ENCODE measurements around the gene SMTNL1.

The SMTNL1 gene

DNA sequence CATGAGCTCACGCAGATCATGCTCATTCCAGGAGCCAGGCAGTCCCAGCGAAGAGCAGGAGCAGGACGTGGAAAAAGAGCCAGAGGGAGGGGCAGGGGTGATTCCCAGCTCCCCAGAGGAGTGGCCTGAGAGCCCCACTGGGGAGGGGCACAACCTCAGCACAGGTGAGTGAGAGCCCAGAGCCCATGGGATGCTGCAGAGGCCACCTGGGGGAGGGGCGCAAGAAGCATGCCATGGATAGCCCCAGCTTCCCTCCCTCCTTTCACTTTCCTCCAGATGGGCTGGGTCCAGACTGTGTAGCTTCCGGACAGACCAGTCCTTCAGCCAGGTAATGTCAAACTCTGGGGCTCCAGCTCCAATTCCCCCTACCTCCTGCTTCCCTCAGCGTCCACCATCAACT, 6.2 kb downstream of the SMTNL1 start:
- in situ Hi-C loops (cut with HindIII; ENCODE audit: low sequenced_read_pairs), result no loop called here

DNA sequence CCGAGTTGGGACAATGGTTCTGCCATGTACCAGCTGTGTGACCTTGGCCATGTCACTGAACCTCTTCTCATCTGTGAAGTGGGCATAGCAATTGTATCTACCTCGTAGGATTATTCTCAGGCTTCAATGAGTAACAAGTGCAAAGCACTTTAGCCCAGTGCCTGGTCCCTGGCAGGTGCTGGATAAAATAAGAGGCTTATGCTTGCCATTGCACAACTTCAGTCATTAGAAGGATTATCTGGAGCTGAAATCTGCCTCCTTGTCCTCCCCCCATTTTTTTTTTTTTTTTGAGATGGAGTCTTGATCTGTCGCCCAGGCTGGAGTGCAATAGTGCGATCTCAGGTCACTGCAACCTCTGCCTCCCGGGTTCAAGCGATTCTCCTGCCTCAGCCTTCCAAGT, 7.2 kb downstream of the SMTNL1 start:
- in situ Hi-C loops (cut with HindIII; ENCODE audit: low sequenced_read_pairs), result no loop called here

DNA sequence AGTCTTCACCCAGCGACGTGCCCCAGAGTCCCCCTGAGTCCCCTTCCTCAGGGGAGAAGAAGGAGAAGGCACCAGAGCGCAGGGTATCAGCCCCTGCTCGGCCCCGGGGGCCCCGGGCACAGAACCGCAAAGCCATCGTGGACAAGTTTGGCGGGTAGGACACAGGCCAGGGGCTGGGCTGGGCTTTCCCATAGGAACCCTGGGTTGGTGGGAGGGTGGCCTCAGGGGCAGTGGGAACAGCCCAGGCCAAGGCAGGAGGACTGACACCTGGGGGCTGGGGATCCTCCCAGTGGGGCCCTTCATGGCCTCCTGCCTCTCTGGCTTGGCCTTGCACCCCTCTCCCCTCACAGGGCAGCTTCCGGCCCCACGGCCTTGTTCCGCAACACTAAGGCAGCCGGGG, 8.5 kb downstream of the SMTNL1 start:
- in situ Hi-C loops (cut with HindIII; ENCODE audit: low sequenced_read_pairs), result no loop called here

DNA sequence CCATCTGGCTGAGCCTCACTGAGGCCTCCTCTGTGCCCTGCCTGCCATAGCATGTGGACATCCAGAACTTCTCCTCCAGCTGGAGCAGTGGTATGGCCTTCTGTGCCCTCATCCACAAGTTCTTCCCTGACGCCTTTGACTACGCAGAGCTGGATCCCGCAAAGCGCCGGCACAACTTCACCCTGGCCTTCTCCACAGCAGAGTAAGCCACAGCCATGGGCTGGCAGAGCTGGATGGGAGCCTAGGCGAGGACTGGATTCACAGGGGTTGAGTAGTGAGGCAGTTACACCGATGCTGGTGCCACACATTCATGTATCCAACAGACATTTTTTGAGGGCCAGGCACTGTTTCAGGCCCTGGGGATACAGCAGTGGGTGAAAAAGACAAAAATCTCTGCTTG, 9.1 kb downstream of the SMTNL1 start:
- in situ Hi-C loops (cut with HindIII; ENCODE audit: low sequenced_read_pairs), result no loop called here

DNA sequence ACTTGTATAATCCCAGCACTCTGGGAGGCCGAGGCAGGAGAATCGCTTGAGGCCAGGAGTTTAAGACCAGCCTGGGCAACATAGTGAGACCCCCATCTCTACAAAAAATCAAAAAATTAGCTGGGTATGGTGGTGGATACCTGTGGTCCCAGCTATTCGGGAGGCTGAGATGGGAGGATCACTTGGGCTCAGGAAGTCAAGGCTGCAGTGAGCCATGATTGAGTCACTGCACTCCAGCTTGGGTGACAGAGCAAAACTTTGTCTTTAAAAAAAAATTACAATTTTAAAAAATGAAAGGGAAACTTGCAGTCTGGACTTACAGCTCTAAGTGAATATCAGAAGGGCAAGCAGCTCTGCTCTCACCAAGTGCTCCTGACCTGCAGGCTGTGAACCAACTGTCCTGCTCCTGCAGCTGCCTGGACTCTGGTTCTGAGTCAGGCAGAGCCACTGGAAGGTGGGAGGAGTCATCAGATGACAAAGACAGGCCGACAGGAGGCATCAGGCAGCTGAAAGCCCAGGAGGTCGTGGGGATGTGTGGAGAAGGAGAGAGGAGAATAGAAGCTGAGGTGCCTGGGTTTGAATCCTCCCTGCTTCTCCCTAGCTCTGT, 9.6 kb downstream of the SMTNL1 start:
- in situ Hi-C loops (cut with HindIII; ENCODE audit: low sequenced_read_pairs), result no loop called here

DNA sequence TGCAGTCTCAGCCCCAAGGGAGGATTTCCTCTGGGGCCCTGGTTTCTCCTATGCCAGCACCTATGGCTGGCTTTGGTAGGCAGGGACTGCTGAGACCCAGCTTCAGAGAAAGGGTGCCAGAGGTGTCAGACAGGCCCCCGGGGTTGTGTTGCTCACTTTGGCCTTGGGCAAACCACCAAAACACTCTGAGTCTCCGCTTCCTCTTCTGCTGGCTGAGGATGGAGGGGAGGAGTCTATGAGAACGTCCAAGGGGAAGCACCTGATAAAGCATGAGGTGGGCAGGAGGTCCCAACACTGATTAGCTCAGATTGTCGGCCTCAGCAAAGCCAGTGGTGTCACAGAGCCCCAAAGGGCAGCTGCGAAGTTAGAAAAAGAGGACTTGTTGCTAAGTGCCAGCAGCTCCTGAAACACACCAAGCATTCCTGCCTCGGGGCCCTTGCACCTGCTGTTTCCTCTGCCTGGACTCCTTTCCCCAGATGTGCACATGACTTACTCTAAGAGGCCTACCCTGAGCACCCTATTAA, 10.5 kb downstream of the SMTNL1 start:
- in situ Hi-C loops (cut with HindIII; ENCODE audit: low sequenced_read_pairs), result no loop called here

DNA sequence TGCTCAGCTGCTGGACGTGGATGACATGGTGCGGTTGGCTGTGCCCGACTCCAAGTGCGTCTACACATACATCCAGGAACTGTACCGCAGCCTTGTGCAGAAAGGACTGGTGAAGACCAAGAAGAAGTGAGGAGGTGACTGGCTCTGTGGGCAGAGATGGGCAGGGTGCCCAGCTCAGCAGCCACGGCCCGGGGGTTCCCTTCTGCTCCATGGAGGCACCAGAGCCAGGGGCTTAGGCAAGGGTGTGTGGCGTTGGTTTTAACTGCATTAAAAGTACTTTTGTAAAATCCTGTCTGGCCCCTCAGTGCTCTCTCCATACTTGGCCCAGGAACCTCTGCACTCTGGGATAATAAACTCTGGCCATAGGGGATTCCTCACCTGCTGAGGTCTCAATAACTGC, 12.6 kb downstream of the SMTNL1 start:
- in situ Hi-C loops (cut with HindIII; ENCODE audit: low sequenced_read_pairs), result no loop called here

DNA sequence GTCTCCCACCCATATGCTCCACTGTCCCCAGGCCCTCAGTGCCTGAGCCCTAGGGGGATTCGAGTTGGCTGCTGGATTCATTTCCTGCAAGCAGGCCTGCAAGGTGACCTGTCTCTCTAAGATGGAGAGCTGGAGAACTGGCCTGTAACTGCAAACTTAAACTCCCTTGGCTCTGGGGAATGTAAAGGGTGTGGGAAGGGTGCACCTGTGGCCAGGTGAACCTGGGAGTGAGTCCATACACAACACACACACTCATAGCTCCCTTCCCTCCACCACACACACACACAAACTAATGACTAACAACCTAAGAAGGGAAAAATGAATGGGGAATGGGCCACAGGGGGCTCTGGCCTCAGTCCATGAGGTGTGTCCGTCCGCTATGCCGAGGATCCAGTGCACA, 14.5 kb downstream of the SMTNL1 start:
- in situ Hi-C loops (cut with HindIII; ENCODE audit: low sequenced_read_pairs), result no loop called here

DNA sequence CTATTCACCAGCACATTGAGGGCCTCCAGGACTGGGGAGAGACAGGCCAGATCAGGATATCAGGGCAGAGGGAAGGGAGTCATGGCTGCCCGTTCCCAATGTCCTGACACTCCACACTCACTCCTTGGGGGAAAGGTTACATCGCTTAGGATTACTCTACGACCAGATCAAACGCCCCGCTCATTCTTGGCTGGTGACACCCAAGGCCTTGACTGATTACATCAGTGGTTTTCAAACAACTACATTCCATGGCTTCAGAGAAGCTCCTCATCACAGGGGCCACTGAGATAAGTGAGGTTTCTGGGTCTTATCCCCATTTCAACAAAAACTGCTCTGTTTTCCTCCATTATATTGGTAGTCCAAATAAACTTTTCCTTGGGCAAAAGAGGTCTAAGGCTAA, 15.1 kb downstream of the SMTNL1 start:
- in situ Hi-C loops (cut with HindIII; ENCODE audit: low sequenced_read_pairs), result no loop called here

DNA sequence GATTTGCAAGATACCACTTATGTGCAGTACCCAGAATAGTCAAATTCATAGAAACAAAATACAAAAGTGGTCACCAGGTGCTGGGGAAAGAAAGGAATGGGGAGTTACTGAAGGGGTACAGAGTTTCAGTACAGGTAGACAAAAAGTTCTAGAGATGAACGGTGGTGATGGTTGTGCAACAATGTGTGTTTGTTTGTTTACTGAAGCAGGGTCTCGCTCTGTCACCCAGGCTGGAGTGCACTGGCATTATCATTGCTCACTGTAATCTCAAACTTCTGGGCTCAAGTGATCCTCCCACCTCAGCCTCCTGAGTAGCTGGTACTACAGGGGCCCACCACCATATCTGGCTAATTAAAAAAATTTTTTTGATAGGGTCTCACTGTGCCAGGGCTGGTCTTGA, 18.0 kb downstream of the SMTNL1 start:
- in situ Hi-C loops (cut with HindIII; ENCODE audit: low sequenced_read_pairs), result no loop called here

DNA sequence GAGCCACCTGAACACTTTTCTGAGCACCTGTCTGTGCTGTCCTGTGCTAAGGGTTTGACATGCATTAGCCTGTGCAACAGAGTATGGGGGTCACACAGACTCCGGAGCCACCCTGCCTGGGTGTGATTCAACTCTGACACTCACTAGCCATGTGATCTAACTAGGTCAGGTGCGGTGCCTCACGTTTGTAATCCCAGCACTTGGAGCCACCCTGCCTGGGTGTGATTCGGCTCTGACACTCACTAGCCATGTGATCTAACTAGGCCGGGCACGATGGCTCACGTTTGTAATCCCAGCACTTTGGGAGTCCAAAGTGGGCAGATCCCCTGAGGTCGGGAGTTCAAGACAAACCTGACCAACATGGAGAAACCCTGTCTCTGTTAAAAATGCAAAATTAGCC, 18.6 kb downstream of the SMTNL1 start:
- in situ Hi-C loops (cut with HindIII; ENCODE audit: low sequenced_read_pairs), result no loop called here

DNA sequence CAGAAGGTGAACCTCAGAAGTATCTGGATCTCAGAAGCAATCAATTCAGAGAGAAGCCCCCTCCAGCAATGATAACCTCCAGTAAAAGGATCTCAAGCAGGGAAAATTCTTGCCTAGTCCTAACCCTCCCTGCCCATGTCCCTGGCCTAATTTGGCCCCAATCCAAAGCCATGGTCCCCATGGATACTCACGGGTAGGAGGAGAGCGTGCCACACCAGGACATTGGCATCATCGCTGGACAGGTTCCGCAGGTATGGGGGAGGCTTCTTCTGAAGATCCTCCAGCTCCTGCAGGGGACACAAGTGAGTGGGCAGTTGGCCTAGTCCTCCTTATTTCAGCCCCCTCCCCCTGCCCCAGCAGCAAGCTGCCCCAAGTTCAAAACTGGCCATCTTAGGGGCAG, 22.8 kb downstream of the SMTNL1 start:
- in situ Hi-C loops (cut with HindIII; ENCODE audit: low sequenced_read_pairs), result no loop called here

DNA sequence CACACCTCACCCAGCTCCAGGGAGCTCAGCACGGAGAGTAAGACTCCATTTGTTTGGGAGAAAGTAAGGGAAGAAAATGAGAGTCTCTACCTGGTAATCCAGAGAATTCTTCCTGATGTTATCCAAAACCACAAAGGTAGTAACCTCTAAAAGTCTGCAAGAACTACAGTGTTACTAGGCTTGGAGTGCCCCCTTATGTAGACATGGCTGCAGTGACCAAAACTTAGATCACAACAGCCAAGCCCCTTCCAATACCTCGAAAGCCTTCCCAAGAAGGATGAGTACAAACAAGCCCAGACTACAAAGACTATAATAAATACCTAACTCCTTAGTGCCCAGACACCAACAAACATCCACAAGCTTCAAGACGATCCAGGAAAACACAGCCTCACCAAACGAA, 25.2 kb downstream of the SMTNL1 start:
- in situ Hi-C loops (cut with HindIII; ENCODE audit: low sequenced_read_pairs), result no loop called here

DNA sequence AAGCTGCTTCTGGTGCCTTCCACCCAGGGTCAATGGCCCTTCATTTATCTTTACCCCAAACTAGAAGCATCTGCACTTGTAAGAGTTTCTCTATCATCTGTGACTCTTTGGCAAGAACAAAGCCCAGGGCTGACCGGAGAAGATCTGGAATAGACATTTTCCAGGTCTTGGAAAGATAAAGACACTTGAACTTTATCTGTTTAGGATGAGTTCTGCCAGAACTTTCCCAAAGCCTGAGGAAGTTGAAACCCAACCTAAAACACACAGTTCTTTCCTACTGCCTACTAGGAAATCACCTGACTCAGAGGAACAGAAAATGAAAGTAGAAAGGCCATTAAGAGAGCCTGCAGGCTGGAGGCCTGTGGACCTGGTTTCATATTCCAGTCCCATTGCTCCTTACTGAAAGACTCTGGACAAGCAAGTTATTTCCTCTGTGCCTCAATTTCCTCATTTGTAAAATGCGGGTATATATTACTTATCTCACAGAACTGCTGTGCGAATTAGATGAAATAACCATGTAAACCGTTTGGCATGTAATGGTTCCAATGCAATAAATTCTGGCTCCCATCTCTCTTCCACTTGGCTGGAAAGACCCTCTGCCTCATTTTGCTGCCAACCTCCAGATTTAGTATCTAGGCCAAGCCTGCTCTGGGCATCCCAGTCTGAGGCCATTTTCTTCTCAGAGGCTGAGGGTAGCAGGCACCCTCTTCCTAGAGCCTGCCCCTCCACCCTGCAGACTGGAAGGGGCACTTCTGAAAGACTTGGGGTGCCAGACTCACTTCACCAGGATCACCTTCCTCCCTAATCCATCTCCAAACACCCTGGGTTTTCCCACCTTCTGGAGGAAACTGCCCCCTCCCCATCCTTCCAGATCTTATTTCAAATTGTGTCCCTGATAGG, 28.9 kb downstream of the SMTNL1 start:
- in situ Hi-C loops (cut with HindIII; ENCODE audit: low sequenced_read_pairs), result no loop called here

DNA sequence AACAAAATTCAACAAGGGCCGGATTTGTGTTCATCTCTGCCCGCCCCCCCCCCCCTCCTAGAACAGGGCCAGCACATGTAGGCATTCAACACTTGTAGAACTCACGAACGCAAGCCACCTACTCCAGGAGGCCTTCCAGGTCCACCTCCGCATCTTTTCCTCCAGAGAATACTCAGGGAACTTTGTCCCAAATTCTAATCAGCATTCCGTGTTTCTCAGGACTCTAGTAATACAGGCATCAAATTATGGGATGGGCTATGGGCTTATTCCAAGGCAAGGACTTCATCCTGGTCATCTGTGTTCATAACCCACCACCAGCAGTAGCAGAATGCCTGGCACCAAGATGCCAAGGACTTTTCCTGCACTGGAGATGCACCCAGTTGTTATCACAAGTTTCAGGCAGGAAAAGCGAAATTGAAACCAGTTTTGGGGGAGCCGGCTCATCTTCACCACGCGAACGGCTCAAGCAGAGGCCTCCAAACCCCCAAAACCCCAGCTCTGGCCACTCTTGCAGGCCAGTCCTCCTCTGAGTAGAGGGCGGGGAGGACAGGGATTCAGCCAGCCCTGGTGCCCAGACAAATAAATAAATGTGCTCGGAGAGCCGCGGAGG, 29.6 kb downstream of the SMTNL1 start:
- in situ Hi-C loops (cut with HindIII; ENCODE audit: low sequenced_read_pairs), result no loop called here

DNA sequence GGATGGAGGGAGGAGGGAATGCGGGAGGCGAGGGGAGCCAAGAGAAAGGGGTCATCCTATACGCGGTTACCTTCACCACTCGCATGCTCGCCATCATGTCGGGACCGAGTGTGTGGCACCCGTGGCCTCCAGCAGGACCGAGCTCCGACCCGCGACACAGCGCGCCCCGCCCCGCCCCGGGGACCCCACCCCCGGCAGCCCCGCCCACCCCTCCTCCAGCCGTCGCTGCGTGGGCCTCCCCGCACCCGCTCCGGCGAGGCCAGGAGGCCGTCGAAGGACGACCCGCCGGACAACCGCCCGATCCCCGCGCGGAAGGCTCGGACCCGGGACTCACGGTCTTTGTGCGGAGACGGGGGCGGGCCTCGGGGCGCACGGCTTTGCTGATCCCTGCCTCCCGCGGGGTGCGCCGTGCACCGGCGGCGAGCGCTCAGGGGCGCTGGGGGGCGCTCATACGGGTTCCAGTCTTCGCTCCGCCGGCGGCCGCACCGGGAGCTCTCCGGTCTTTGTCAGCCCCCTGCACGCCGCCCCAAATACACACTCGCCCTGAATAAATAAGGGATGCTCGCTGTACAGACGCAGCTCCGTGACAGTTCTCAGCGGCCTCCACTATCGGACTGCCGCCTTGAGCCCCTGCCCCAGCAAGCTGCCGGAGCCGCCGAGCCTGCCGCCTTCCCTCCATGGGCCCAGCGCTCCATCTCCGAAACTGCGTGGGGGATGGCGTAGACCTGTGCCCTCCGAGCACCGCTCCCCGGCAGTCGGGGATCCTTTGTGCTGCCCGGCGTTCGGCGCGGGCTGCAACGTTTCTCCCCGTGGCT, 30.3 kb downstream of the SMTNL1 start, which contains the start of gene UBE2L6:
Gene UBE2L6, minus strand, starts transcription at position 158 of the 815 bp plus-strand sequence. Its CDS starts 61 bp downstream, at position 97.
- in situ Hi-C loops (cut with HindIII; ENCODE audit: low sequenced_read_pairs), result no loop called here

DNA sequence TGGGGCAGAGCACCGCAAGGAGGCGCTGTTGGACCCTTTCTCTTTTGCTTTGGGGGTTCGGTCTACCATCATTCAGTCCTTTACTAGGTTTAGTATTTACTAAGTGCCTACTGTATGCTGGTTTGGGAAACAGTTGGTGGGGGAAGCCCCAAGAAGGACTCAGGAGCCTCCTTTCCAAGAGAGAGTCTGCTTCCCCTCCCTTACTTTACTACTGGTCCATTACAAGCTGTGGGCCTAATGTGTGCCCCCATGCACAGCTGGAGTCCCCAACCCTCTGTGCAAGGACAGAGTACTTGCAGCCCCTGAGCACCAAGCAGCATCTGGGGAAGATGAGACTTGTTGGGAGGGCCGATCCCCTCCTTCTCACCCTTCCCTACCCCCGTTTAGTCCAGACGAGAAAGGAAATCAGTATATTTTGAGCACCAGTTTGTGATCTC, 31.0 kb downstream of the SMTNL1 start:
- in situ Hi-C loops (cut with HindIII; ENCODE audit: low sequenced_read_pairs), result no loop called here

DNA sequence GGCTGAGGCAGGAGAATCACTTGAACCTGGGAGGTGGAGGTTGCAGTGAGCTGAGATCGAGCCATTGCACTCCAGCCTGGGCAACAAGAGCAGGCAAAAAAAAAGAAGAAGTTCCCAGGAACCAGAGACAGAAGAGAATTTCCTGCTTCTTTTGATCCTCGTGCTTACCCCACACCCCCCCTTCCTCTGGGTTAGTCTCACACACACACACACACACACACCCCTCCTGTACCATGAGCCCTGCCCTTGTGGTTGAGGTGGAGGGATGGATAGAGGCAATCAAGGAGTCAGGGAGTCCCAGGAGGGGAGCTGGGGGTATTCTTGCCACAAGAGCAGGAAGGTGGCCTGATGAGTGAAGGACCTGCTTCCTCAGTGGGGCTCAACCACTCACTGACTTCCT, 34.2 kb downstream of the SMTNL1 start:
- in situ Hi-C loops (cut with HindIII; ENCODE audit: low sequenced_read_pairs), result no loop called here

DNA sequence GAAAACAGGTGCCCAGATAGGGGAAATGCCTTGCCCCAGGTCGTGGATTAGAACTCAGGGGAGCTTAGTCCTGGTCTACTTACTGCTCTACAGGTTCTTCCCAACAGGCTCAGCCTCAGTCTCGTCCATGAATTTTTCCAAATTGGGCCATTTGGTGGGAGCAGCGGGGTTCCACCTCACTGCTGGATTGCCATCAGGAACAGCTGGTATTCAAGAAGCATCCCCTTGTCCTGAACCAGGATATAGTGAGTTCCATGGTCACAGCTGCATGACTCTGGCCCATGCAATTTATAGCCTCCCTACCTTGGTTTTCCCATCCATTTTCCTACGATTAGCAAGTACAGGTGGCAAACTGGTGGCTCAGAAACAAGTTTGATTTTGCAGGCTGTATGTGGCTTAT, 36.7 kb downstream of the SMTNL1 start:
- in situ Hi-C loops (cut with HindIII; ENCODE audit: low sequenced_read_pairs), result no loop called here

DNA sequence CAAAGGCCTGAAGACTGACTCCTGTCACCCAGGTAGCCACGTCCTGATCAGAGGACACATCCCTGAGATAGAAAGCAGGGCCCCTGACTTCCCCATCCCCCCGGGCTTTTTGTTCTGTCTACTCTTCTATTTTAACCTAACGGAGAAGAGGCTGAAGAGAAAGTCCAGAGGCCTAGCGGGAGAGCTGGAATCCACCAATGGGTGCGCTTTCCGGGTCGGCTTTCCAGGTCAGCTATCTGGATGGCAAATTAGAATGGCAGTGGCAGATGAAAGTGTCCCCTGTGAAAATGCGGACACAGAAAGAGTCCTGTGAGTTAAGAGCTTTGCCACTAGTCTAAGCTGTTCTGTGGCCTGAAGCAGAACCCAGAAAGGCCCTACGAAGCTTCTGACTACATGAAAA, 46.9 kb downstream of the SMTNL1 start:
- in situ Hi-C loops (cut with HindIII; ENCODE audit: low sequenced_read_pairs), result no loop called here

DNA sequence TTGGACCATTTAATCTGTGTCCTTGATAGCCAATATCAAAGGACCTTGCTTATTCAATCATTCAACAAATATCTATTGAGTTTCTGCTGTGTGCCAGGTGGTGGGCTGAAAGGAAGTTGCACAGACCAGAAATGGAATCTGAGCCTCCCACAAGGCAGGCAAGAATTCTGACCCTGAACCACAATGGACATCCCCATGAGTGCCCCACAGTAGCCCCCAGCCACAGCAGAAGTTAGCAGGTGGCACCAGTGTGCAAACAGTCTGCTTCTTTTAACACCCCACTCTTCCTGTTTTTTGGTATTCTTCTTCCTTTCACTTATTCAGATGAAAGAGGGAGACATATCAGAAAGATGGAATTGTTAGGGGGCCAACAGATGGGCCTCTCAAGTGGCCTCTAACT, 47.9 kb downstream of the SMTNL1 start:
- in situ Hi-C loops (cut with HindIII; ENCODE audit: low sequenced_read_pairs), result no loop called here

All from DLD1 (cell line).